Activated CD4-positive, alpha-beta memory T cell treated with anti-CD3 and anti-CD28 coated beads for 36 hours (primary cell): ENCODE data around the gene LDAH. TPM values are rescaled to one million over a fixed set of nuclear protein-coding genes. Genes with fewer than 3 reads are reported as not detected.

ENCODE experiments used
- CTCF ChIA-PET: fragments of 350-600 bp; sonication (Branson Sonifier 250); formaldehyde crosslinking; loops from one replicate; lab custom pipeline; 2021; ENCODE audit warnings: antibody characterized with exemption, inconsistent platforms; lab: Charles Lee
- POLR2A ChIA-PET: fragments of 350-600 bp; sonication (Branson Sonifier 250); formaldehyde crosslinking; loops from one replicate; lab custom pipeline; 2021; ENCODE audit warnings: antibody characterized with exemption; lab: Charles Lee
- DNase-seq: peaks from one replicate; pipeline ENCODE4 v3.0.0-alpha.2; 2020
- H3K27ac Mint-ChIP-seq: one replicate; pipeline ENCODE4 v1.8.0; 2021; ENCODE audit warnings: mixed read lengths
- H3K27me3 Mint-ChIP-seq: one replicate; pipeline ENCODE4 v1.8.0; 2021; ENCODE audit warnings: mixed read lengths
- H3K36me3 Mint-ChIP-seq: one replicate; pipeline ENCODE4 v1.8.0; 2021; ENCODE audit warnings: mixed read lengths
- H3K4me1 Mint-ChIP-seq: one replicate; pipeline ENCODE4 v1.8.0; 2021; ENCODE audit warnings: low read depth, mixed read lengths
- H3K4me3 Mint-ChIP-seq: one replicate; pipeline ENCODE4 v1.8.0; 2021; ENCODE audit warnings: mild to moderate bottlenecking, mixed read lengths
- H3K9me3 Mint-ChIP-seq: one replicate; pipeline ENCODE4 v1.8.0; 2021; ENCODE audit warnings: mixed read lengths
- intact Hi-C: fragments of 100-400 bp; cut with micrococcal nuclease; formaldehyde crosslinking; loops from one replicate; pipeline ENCODE4 v1.15.1; 2023
- total RNA-seq, 2 experiments: library from RNA; stranded (reverse); gene quantifications; one replicate each; pipeline ENCODE4 v1.2.3, GENCODE V29; 2021

LDAH gene
- total RNA-seq, 2 experiments from 2014 or later, result 35.2 to 38.7 TPM

DNA sequence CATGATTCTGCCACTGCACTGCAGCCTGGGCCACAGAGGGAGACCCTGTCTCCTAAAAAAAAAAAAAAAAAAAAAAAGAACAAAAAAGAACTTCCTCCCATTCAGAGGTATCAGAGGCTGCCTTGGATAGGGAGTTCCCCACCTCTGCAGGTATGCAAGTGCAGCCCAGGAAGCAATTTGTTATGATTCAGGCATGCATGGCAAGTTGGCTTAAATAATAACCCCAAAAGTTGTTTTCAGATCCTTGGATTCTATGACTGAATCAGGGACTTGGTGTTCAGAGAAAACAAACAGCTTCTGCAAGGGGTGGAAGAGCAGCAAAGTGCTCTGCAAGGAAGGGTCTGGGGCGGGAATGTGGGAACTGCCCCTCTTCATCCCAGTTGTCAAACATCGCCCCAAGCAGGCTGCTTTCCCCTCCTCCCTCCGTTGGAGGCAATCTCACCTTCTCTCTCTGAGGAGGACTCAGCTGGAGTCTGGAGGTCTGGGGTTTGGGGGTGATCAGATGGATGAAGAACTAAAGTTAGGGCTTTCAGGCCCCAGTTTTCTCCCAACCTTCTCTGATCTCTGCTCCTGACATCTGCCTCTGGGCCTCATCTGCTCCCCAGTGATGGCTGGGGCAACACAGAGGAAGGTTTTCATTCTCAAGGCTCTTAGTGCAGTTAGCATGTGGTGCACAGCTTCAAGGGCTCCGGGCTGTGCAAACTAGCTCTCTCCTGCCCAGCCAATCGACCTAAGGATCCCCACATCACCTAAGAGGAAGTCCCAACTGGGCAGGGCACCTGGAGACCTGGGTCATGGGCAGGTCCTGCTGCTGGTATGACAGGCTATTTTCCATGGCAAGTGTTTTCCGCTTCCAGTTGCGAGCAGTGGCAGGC, 159.5 kb downstream of the LDAH start:
- POLR2A ChIA-PET, result no interaction called here
- intact Hi-C loops, result loop anchor here (5.0 kb wide), 4 partner anchors 154 to 654 kb away; partner anchors contain the start of gene APOB
- H3K4me1 Mint-ChIP-seq, result peaks cover 9% of the 10 kb centered on the region
- H3K9me3 Mint-ChIP-seq, result no peaks in the 10 kb centered on the region
- H3K36me3 Mint-ChIP-seq, result no peaks in the 10 kb centered on the region
- H3K4me3 Mint-ChIP-seq, result no peak overlapping the region
- DNase-seq, result no peak
- peaks cover 61% of the 10 kb centered on the region for H3K27me3 Mint-ChIP-seq
- H3K27ac Mint-ChIP-seq, result no peak overlapping the region
- CTCF ChIA-PET, result interaction anchor here (2.5 to 6.1 kb wide), 4 partner anchors 12 to 299 kb away, joined by 12 to 241 read pairs (median 52); partner anchors contain the start of gene HS1BP3

DNA sequence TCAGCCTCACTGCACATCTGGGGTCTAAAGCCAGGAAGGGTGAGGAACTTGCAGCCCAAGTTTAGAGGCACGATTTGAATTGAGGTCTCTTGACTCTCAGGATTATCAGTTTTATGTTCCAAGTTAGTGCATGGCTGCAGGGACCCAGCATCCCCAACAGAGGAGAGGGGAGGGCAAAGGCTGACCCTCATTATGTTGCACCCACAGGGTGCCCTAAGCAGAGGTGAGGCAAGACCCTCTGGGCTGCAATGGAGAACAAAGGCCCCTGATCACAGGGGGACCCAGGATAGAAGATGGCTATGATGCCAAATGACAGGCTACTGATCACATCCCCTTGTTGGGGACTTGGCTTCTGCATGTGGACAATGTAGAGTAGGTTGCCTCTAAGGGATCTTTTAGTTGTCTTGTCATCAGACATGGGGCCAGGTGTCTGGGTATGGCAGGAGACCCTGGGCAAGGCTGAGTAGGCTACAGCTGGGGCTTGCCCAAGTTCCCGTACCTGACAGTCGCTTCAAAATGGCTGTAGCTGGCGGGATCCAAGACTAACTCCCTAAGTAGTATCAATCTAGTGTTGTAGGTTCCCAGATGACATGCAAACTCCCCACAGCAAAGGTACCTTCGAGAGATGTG, 160.5 kb downstream of the LDAH start:
- no peak overlapping the region for H3K4me3 Mint-ChIP-seq
- peaks cover 55% of the 10 kb centered on the region for H3K27me3 Mint-ChIP-seq
- no peaks in the 10 kb centered on the region for H3K36me3 Mint-ChIP-seq
- intact Hi-C loops, result loop anchor here (5.0 kb wide), 4 partner anchors 155 to 655 kb away; partner anchors contain the start of gene APOB
- no peaks in the 10 kb centered on the region for H3K9me3 Mint-ChIP-seq
- H3K4me1 Mint-ChIP-seq, result peaks cover 12% of the 10 kb centered on the region
- ChIA-PET CTCF (interaction anchor here (0.7 to 6.1 kb wide), 29 partner anchors 10 to 655 kb away, joined by 3 to 241 read pairs (median 5); partner anchors contain the start of gene HS1BP3), POLR2A (interaction anchor here (1.0 kb wide), 1 partner anchor 216 kb away, joined by 3 read pairs; the partner anchor contains the start of gene RHOB)
- H3K27ac Mint-ChIP-seq, result no peak overlapping the region
- no peak for DNase-seq

DNA sequence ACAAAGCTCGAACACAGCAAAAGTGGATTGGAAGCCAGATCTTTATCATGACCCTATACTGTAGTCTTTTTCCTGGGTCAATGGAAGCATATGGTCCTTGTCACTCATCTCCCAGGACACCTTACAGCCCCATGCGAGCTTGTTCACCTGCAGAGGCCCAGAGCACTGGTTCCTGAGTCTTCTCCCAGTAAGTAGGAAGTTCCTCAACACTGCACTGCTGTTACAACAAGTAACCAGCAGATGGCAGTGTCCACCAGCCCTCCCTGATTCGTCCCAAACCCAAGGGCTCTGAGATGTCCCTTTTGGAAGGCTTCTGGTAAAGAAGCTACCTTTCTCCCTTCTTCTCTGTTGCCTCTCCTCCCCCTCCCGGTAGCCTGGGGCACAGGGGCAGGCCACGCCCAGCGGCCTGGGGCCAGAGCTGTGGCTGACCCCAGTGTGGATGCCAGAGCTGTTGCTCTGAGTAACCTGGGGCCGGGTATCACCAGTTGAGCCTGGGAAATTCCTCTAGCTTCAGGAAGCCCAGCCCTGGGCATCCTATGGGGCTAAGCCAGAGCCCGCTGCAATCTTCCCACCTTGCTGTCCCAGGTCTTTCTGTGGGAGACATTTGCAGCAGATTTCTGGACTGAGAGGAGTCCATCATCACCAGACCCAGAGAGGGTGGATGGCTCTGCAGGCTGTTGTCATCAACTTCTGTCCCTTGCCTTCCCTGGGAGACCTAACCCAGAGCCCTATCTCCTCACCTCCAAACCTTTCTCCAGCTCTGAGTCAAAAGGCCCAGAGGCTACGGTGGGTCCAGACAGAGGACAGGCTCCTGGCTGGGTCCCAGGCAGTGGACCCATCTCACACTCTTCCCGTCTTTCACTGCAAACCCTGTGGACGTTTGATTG, 161.2 kb downstream of the LDAH start:
- ChIA-PET POLR2A (interaction anchor here (1.0 kb wide), 1 partner anchor 215 kb away, joined by 3 read pairs; the partner anchor contains the start of gene RHOB), CTCF (interaction anchor here (0.6 to 6.1 kb wide), 60 partner anchors 9 to 656 kb away, joined by 3 to 241 read pairs (median 4); partner anchors contain the start of genes HS1BP3 and RHOB)
- no peaks in the 10 kb centered on the region for H3K36me3 Mint-ChIP-seq
- no peaks in the 10 kb centered on the region for H3K9me3 Mint-ChIP-seq
- H3K27me3 Mint-ChIP-seq, result peaks cover 54% of the 10 kb centered on the region
- H3K4me1 Mint-ChIP-seq, result peaks cover 12% of the 10 kb centered on the region
- intact Hi-C loops, result loop anchor here (1.0 to 5.0 kb wide), 6 partner anchors 156 to 656 kb away; partner anchors contain the start of gene APOB
- H3K4me3 Mint-ChIP-seq, result no peak overlapping the region
- peak; percentile 78 for DNase-seq
- H3K27ac Mint-ChIP-seq, result no peak overlapping the region

GRCh38 chr2:20660506-20661420, 162.1 kb downstream of the LDAH start:
- H3K4me3 Mint-ChIP-seq, result no peak overlapping the region
- peaks cover 48% of the 10 kb centered on the region for H3K27me3 Mint-ChIP-seq

GRCh38 chr2:20657522-20658235, 165.2 kb downstream of the LDAH start:
- no peak for DNase-seq
- no peak overlapping the region for H3K4me3 Mint-ChIP-seq
- ChIA-PET CTCF (interaction anchor here (2.8 kb wide), 1 partner anchor 306 kb away, joined by 10 read pairs; no protein-coding TSS in a partner anchor), POLR2A (no interaction called here)
- peaks cover 5% of the 10 kb centered on the region for H3K4me1 Mint-ChIP-seq
- no peaks in the 10 kb centered on the region for H3K36me3 Mint-ChIP-seq
- intact Hi-C loops, result no loop called here
- H3K9me3 Mint-ChIP-seq, result no peaks in the 10 kb centered on the region
- peaks cover 24% of the 10 kb centered on the region for H3K27me3 Mint-ChIP-seq
- no peak overlapping the region for H3K27ac Mint-ChIP-seq

More at GRCh38 chr2:20660506-20661420, 162.1 kb downstream of the LDAH start:
- Mint-ChIP-seq H3K27ac (no peak overlapping the region), H3K9me3 (no peaks in the 10 kb centered on the region), H3K4me1 (peaks cover 8% of the 10 kb centered on the region), H3K36me3 (no peaks in the 10 kb centered on the region)
- intact Hi-C loops, result loop anchor here (1.0 to 5.0 kb wide), 6 partner anchors 157 to 657 kb away; partner anchors contain the start of gene APOB
- ChIA-PET CTCF (interaction anchor here (0.6 to 6.1 kb wide), 57 partner anchors 9 to 656 kb away, joined by 3 to 241 read pairs (median 4); partner anchors contain the start of genes HS1BP3 and RHOB), POLR2A (no interaction called here)
- no peak for DNase-seq

DNA sequence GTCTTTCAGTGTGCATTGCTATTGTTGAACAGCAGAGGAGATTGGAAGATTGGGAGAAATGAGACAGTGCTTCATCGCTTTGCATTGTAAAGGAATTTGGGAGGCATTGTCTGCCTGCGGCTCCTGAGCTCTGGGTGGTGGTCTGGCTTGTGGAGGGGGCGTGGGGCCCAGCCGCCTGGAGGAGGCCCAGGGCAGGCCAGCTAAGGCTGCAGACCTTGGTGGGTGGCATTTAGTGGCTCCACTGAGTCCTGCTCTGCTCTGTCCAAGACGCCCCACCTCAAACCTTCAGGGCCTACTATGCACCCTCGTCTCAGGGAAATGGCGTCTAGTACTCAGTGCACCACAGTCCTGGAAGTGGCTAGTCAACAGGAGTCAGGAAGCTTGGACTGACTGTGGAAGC, 166.3 kb downstream of the LDAH start:
- Mint-ChIP-seq H3K4me3 (no peak overlapping the region), H3K4me1 (peaks cover 10% of the 10 kb centered on the region), H3K27me3 (peaks cover 13% of the 10 kb centered on the region), H3K27ac (no peak overlapping the region), H3K36me3 (no peaks in the 10 kb centered on the region), H3K9me3 (no peaks in the 10 kb centered on the region)
- intact Hi-C loops, result no loop called here
- POLR2A ChIA-PET, result no interaction called here
- CTCF ChIA-PET, result interaction anchor here (0.7 to 2.8 kb wide), 5 partner anchors 10 to 308 kb away, joined by 3 to 10 read pairs (median 3); no protein-coding TSS in a partner anchor
- DNase-seq, result no peak

- Mint-ChIP-seq H3K9me3 (no peaks in the 10 kb centered on the region), H3K27ac (no peak overlapping the region), H3K4me3 (no peak overlapping the region), H3K36me3 (no peaks in the 10 kb centered on the region), H3K27me3 (peaks cover 5% of the 10 kb centered on the region), H3K4me1 (peaks cover 25% of the 10 kb centered on the region)
- no peak for DNase-seq
- intact Hi-C loops, result no loop called here
- ChIA-PET CTCF (interaction anchor here (1.9 to 2.6 kb wide), 2 partner anchors 12 kb away, joined by 6 to 8 read pairs; no protein-coding TSS in a partner anchor), POLR2A (no interaction called here)
Measured at GRCh38 chr2:20654535-20654813, 168.4 kb downstream of the LDAH start.

GRCh38 chr2:20653695-20654534, 169.0 kb downstream of the LDAH start:
- H3K27me3 Mint-ChIP-seq, result peaks cover 3% of the 10 kb centered on the region
- H3K4me3 Mint-ChIP-seq, result no peak overlapping the region
- no peaks in the 10 kb centered on the region for H3K9me3 Mint-ChIP-seq
- H3K36me3 Mint-ChIP-seq, result no peaks in the 10 kb centered on the region
- no peak overlapping the region for H3K27ac Mint-ChIP-seq
- peaks cover 29% of the 10 kb centered on the region for H3K4me1 Mint-ChIP-seq
- POLR2A ChIA-PET, result no interaction called here
- intact Hi-C loops, result no loop called here
- CTCF ChIA-PET, result interaction anchor here (0.9 to 1.9 kb wide), 2 partner anchors 12 kb away, joined by 3 to 6 read pairs; no protein-coding TSS in a partner anchor
- DNase-seq, result no peak

DNA sequence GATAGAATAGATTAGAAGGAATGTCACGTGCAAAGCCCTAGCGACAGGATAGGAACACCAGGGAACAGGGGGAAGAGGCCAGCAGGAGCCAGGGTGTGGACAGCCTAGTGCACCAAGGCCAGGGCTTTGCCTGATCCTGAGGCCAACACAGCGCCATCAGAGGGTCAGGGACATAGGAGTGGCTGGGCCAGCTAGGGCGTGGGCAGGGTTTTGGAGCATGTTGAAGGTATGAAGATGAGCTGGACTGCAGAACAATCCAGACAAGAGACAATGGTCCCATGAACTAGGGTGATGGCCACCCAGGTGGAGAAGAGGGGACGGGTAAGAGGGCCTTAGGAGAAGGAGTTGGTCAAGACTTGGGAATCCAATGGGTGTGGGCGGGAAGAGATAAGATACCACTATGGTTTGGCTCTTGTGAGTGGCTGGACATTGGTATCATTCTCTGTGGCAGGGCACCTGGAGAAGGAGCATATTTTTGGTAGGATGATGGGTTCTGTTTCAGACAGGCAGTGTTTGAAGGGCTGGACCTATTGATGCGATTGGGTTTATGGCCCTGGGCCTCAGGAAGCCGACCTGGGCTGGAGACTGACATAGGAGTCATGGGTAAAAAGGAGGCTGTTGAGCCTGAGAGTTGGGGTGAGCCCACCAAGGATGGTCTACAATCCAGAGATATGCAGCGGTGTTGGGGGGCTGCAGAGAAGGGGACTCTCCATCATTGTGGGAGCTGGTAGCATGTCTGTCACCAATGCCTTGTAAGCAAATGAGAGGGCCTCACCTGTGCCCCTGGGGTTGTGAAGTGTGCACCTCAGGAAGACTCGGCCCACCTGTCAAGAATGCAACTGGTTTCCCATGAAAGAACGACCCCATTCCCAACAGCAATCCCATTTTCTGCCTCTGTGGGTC, 170.0 kb downstream of the LDAH start:
- Mint-ChIP-seq H3K27me3 (no peaks in the 10 kb centered on the region), H3K4me1 (peaks cover 26% of the 10 kb centered on the region), H3K4me3 (no peak overlapping the region), H3K27ac (no peak overlapping the region), H3K9me3 (no peaks in the 10 kb centered on the region), H3K36me3 (no peaks in the 10 kb centered on the region)
- ChIA-PET POLR2A (no interaction called here), CTCF (interaction anchor here (0.9 to 3.1 kb wide), 5 partner anchors 9 to 313 kb away, joined by 3 to 58 read pairs (median 31); no protein-coding TSS in a partner anchor)
- intact Hi-C loops, result no loop called here
- DNase-seq, result no peak
